ENCODE measurements around the gene CTR9.

Gene CTR9

DNA sequence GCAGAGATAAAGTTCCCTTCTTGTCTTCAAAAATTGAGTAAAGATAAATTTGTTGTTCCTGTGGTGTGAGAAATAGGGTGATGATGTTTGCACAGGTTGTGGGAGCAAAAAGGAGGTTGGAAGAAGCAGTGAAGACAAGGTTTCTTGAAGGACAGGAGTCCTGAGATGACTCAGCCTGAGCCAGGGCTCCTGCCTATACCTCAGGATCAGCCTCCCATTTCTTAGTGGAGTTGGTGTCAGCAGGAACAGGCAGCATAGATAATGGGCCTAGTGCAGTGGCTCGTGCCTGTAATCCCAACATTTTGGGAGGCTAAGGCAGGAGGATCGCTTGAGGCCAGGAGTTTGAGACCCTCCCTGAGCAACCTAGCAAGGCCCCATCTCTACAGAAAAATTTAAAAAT lies 29.0 kb downstream of the CTR9 start:
- DNase-seq (ENCODE audit: low read depth in 2 of 2): no peak

- no peak for DNase-seq (ENCODE audit: low read depth in 2 of 2)
Measured at GRCh38 chr11:10784232-10785145, 33.4 kb downstream of the CTR9 start.

DNA sequence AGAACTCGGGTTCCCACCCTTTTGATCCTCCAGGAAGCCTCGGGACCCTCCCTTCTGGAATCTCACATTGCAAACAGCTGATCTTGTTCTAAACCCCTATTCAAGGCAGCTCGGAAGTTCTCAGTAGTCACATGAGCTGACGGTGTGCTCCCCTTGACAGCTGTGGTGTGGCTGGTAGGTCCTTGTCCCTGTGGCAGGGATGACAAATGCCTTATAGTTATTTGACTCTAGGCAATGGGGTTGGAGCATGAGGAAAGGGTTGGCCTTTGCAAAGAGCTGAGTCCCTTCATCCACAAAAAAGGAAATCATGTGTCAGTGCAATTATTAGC lies 34.1 kb downstream of the CTR9 start:
- no peak for DNase-seq (ENCODE audit: low read depth in 2 of 2)

DNA sequence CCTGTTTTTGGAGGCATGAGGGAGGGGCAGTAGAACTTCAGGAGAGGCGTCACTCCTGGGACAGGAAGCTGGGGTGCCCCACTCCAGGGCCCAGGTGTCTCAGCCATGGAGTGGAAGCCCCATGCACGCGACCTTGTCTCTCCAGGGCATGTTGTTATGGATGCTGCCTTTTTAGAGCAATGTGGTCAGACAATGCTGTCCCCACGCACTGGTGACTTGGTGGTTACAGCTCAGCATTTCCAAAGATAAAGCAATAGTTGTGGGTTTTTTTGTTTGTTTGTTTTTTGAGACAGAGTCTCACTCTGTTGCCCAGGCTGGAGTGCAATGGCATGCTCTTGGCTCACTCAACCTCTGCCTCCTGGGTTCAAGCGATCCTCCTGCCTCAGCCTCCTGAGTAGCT lies 35.4 kb downstream of the CTR9 start:
- DNase-seq (ENCODE audit: low read depth in 2 of 2): no peak

- no peak for DNase-seq (ENCODE audit: low read depth in 2 of 2)
Measured at GRCh38 chr11:10792385-10793068, 41.5 kb downstream of the CTR9 start.

DNA sequence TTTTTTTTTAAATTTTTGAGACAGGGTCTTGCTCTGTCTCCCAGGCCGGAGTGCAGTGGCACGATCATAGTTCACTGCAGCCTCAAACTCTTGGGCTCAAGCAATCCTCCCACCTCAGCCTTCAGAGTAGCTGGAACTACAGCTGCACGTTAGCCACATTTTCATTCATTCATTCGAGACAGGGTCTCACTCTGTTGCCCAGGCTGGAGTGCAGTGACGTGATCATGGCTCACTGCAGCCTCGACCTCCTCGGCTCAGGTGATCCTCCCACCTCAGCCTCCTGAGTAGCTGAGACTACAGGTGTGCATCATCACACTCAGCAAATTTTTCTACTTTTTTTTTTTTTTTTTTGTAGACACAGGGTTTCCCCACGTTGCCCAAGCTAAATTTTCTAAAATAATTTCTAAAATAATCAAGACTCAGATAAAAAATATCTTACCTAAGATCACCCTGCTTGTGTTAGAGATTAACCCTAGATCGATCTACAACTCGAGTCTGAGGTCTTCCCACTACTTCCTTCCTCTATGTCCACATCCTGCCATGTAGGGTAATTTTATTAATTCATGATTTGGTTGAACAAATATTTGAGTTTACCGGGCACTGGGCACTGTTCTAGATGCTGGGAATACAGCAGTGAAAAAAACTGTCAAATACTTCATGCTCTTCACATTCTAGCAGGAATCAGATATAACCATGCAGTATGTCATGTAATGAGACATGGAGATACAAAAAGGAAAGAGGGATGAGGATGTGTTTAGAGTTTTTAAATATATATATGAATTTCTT lies 42.6 kb downstream of the CTR9 start:
- DNase-seq (ENCODE audit: low read depth in 2 of 2): no peak

DNA sequence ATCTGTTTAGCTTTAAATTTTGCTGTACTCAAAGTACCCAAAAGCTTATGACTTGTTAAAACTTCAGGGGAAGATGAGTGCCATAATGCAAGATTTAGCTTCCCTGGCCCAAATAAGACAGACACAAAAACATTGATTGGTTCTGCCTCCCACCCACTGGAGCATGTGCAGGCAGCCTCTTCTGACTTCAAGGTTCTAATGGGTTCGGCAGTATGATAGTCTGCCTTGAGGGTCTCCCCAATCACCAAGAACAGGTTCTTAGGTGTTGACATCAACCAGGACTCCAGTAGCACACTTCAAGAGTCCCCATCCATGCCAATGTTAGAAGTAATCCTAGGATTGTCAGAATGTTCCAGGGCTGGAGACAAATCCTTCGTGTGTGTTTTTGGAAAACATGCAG lies 45.1 kb downstream of the CTR9 start:
- DNase-seq (ENCODE audit: low read depth in 2 of 2): no peak

- no peak for DNase-seq (ENCODE audit: low read depth in 2 of 2)
Measured at GRCh38 chr11:10797001-10797400, 46.0 kb downstream of the CTR9 start.

DNA sequence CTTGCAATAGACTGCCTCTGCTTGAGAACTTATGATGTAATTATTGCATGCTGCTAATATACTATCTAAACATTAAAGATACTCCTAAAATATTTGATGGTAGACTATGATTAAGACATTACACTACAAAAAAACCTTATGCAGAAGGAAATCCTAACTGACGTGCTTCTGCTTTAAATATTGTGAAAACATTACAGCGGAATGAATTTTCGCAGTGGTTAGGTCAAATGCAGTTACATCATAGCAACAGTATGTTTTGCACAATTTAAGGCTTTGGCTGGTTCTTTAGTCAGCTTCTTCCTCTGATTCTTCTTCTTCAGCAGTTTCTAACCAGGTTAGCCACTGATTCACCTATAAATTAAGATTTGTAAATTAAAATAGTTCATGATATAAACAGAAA lies 46.5 kb downstream of the CTR9 start:
- no peak for DNase-seq (ENCODE audit: low read depth in 2 of 2)

- DNase-seq (ENCODE audit: low read depth in 2 of 2): no peak
Measured at GRCh38 chr11:10798330-10798928, 47.4 kb downstream of the CTR9 start.

GRCh38 chr11:10800292-10800691 lies 49.2 kb downstream of the CTR9 start:
- no peak for DNase-seq (ENCODE audit: low read depth in 2 of 2)

GRCh38 chr11:10803676-10804075 lies 52.6 kb downstream of the CTR9 start:
- no peak for DNase-seq (ENCODE audit: low read depth in 2 of 2)

- no peak for DNase-seq (ENCODE audit: low read depth in 2 of 2)
Measured at GRCh38 chr11:10805741-10806140, 54.7 kb downstream of the CTR9 start.

- no peak for DNase-seq (ENCODE audit: low read depth in 2 of 2)
Measured at GRCh38 chr11:10806206-10806605, 55.2 kb downstream of the CTR9 start.

- no peak for DNase-seq (ENCODE audit: low read depth in 2 of 2)
Measured at GRCh38 chr11:10807493-10808234, 56.6 kb downstream of the CTR9 start.

DNA sequence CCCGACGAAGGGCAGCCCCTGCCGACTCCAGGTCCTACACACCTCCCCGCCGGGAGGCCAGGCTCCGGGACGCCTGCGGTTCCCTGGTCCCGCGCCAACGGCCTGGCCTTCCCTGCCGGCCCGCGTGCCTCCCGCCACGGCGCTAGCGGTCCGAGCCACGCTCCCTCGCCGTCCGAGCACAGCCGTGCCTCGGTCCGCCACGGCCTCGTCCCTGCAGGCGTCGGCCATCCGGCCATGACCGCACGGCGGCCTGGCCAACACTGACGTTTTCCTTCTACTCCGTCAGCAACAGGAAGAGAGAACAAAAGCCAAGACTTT lies 57.1 kb downstream of the CTR9 start:
- no peak for DNase-seq (ENCODE audit: low read depth in 2 of 2)

GRCh38 chr11:10808553-10809372 lies 57.7 kb downstream of the CTR9 start, which contains the start of gene EIF4G2:
Gene EIF4G2 (minus strand): TSS chr11:10808926.
- peak; percentile 96 to 98 for DNase-seq (ENCODE audit: low read depth in 2 of 2)

GRCh38 chr11:10809373-10810160 lies 58.5 kb downstream of the CTR9 start:
- DNase-seq (ENCODE audit: low read depth in 2 of 2): peak; percentile 47 to 48

DNA sequence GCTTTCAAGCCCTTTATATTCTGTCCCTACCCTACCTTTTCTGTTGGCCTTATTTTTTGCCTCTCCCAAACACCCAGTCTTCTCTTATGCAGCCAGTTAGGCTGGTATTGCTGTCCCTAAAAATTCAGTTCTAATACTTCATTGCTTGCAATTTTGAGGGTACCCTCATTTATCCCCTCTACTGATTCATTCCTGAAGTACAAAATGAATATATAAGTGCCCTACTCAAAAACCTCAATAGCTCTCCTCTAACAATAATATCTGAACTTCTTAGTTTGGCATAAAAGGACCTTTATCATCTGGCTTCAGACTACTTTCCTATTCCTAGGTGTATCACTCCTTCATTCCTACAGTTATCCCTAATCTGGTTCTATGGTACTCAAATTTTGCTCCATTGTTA lies 62.9 kb downstream of the CTR9 start:
- DNase-seq (ENCODE audit: low read depth in 2 of 2): no peak

DNA sequence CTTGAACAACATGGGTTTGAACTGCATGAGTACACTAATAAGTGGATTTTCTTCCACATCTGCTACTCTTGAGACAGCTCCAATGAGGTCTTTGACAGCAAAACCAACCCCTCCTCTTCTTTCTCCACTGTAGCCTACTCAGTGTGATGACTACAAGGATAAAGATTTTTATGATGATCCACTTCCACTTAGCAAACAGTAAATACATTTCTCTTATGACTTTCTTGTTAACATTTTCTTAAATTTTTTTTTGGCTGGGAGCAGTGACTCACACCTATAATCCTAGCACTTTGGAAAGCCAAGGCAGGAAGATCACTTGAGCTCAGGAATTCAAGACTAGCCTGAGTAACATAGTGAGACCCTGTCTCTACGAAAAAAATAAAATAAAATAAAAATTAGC lies 67.5 kb downstream of the CTR9 start:
- peak; percentile 81 to 82 for DNase-seq (ENCODE audit: low read depth in 2 of 2)
